IgD-negative memory B cell (primary cell): ENCODE data around the gene USP48. TPM values are rescaled to one million over a fixed set of nuclear protein-coding genes. Genes with fewer than 3 reads are reported as not detected.
"Not testable (repeated sequence)": the region's sequence is repeated elsewhere in the genome, so short reads cannot be mapped to it uniquely, and the experiment has no call there.

ENCODE experiments used
- H3K27ac Mint-ChIP-seq, 3 donors: one replicate each; pipeline ENCODE4 v1.8.0; 2020 to 2022; ENCODE audit warnings: mild to moderate bottlenecking in 3 of 3, mixed read lengths in 3 of 3, moderate library complexity in 1 of 3
- H3K27me3 Mint-ChIP-seq: one replicate; pipeline ENCODE4 v1.8.0; 2021; ENCODE audit warnings: mixed read lengths
- H3K36me3 Mint-ChIP-seq: one replicate; pipeline ENCODE4 v1.8.0; 2020; ENCODE audit warnings: mild to moderate bottlenecking, mixed read lengths
- H3K4me1 Mint-ChIP-seq, 3 donors: one replicate each; pipeline ENCODE4 v1.8.0; 2020 to 2022; ENCODE audit warnings: mixed read lengths in 3 of 3, mild to moderate bottlenecking in 1 of 3
- H3K4me3 Mint-ChIP-seq, 4 donors: one replicate each; pipeline ENCODE4 v1.8.0; 2020 to 2022; ENCODE audit warnings: mild to moderate bottlenecking in 4 of 4, mixed read lengths in 4 of 4, moderate library complexity in 3 of 4
- H3K9me3 Mint-ChIP-seq, 3 donors: one replicate each; pipeline ENCODE4 v1.8.0; 2020 to 2021; ENCODE audit warnings: mixed read lengths in 3 of 3, mild to moderate bottlenecking in 1 of 3
- polyA plus RNA-seq: library from polyadenylated mRNA; unstranded; fragments of 300-500 nt; fragmentation: Illumina TruSeq; gene quantifications from one replicate; pipeline ENCODE4 v1.2.3, GENCODE V29; 2021

USP48 gene
- 58.4 TPM for polyA plus RNA-seq

- Mint-ChIP-seq H3K27ac (peak within 1 kb of the TSS; percentile 99 to 100 (median 100)), H3K27me3 (peaks cover 1% of the 10 kb centered on the region), H3K4me1 (peaks cover 24 to 28% (median 25%) of the 10 kb centered on the region in 3 donors), H3K9me3 (peaks cover 0 to 1% (median 0%) of the 10 kb centered on the region in 3 donors), H3K36me3 (peaks cover 5% of the 10 kb centered on the region), H3K4me3 (peak within 1 kb of the TSS; percentile 89 to 100 (median 96))
Measured at GRCh38 chr1:21782868-21783678, at the start of gene USP48. TSS of gene USP48 (minus strand) at chr1:21783149. CDS start at chr1:21782957, 192 bp downstream.

GRCh38 chr1:21831454-21831970 lies 48.6 kb upstream of the USP48 start:
- H3K27me3 Mint-ChIP-seq: no peaks in the 10 kb centered on the region
- peaks cover 2 to 15% (median 9%) of the 10 kb centered on the region in 3 donors for H3K9me3 Mint-ChIP-seq
- H3K4me1 Mint-ChIP-seq: peaks cover 0 to 2% (median 0%) of the 10 kb centered on the region in 3 donors
- peak overlapping the region in 1 of 3 donors; percentile 74 for H3K27ac Mint-ChIP-seq
- peaks cover 10% of the 10 kb centered on the region for H3K36me3 Mint-ChIP-seq
- no peak overlapping the region for H3K4me3 Mint-ChIP-seq

GRCh38 chr1:21830792-21831453 lies 48.0 kb upstream of the USP48 start:
- H3K27me3 Mint-ChIP-seq: no peaks in the 10 kb centered on the region

GRCh38 chr1:21829294-21829693 lies 46.3 kb upstream of the USP48 start:
- no peak overlapping the region for H3K4me3 Mint-ChIP-seq
- peaks cover 0 to 2% (median 0%) of the 10 kb centered on the region in 3 donors for H3K4me1 Mint-ChIP-seq
- peaks cover 4% of the 10 kb centered on the region for H3K36me3 Mint-ChIP-seq
- H3K9me3 Mint-ChIP-seq: peaks cover 2 to 8% (median 2%) of the 10 kb centered on the region in 3 donors
- H3K27me3 Mint-ChIP-seq: no peaks in the 10 kb centered on the region
- H3K27ac Mint-ChIP-seq: no peak overlapping the region

More at GRCh38 chr1:21830792-21831453, 48.0 kb upstream of the USP48 start:
- Mint-ChIP-seq H3K36me3 (peaks cover 10% of the 10 kb centered on the region), H3K4me3 (no peak overlapping the region), H3K4me1 (peaks cover 0 to 2% (median 0%) of the 10 kb centered on the region in 3 donors), H3K27ac (no peak overlapping the region), H3K9me3 (peaks cover 2 to 15% (median 9%) of the 10 kb centered on the region in 3 donors)

GRCh38 chr1:21828506-21829210 lies 45.7 kb upstream of the USP48 start:
- Mint-ChIP-seq H3K4me3 (peak overlapping the region in 1 of 4 donors; percentile 12), H3K9me3 (peaks cover 0 to 2% (median 2%) of the 10 kb centered on the region in 3 donors), H3K4me1 (peaks cover 0 to 2% (median 0%) of the 10 kb centered on the region in 3 donors), H3K27ac (no peak overlapping the region), H3K36me3 (peaks cover 4% of the 10 kb centered on the region), H3K27me3 (peaks cover under 1% of the 10 kb centered on the region)

GRCh38 chr1:21828075-21828474 lies 45.1 kb upstream of the USP48 start:
- Mint-ChIP-seq H3K4me1 (peaks cover 0 to 2% (median 0%) of the 10 kb centered on the region in 3 donors), H3K4me3 (no peak overlapping the region), H3K27ac (no peak overlapping the region), H3K27me3 (peaks cover 2% of the 10 kb centered on the region), H3K36me3 (peaks cover 4% of the 10 kb centered on the region), H3K9me3 (peaks cover 0 to 2% (median 0%) of the 10 kb centered on the region in 3 donors)

- Mint-ChIP-seq H3K9me3 (no peaks in the 10 kb centered on the region), H3K36me3 (no peaks in the 10 kb centered on the region), H3K27me3 (peaks cover 2% of the 10 kb centered on the region), H3K4me1 (no peaks in the 10 kb centered on the region), H3K4me3 (no peak overlapping the region), H3K27ac (peak overlapping the region in 1 of 3 donors; percentile 32)
Measured at GRCh38 chr1:21827141-21827679, 44.3 kb upstream of the USP48 start.

GRCh38 chr1:21826694-21827093 lies 43.7 kb upstream of the USP48 start:
- H3K36me3 Mint-ChIP-seq, H3K9me3 Mint-ChIP-seq, H3K27me3 Mint-ChIP-seq, H3K4me1 Mint-ChIP-seq: not testable (repeated sequence)
- Mint-ChIP-seq H3K27ac (peak overlapping the region in 1 of 3 donors; percentile 32), H3K4me3 (peak overlapping the region in 1 of 4 donors; percentile 37)

GRCh38 chr1:21825393-21825792 lies 42.4 kb upstream of the USP48 start:
- H3K4me3 Mint-ChIP-seq: no peak overlapping the region
- peaks cover 2% of the 10 kb centered on the region for H3K27me3 Mint-ChIP-seq
- peaks cover 0 to 3% (median 0%) of the 10 kb centered on the region in 3 donors for H3K4me1 Mint-ChIP-seq
- no peaks in the 10 kb centered on the region for H3K36me3 Mint-ChIP-seq
- H3K9me3 Mint-ChIP-seq: no peaks in the 10 kb centered on the region
- H3K27ac Mint-ChIP-seq: no peak overlapping the region

- H3K4me1 Mint-ChIP-seq: peaks cover 0 to 3% (median 0%) of the 10 kb centered on the region in 3 donors
- H3K27ac Mint-ChIP-seq: no peak overlapping the region
- H3K27me3 Mint-ChIP-seq: peaks cover 2% of the 10 kb centered on the region
- no peaks in the 10 kb centered on the region for H3K9me3 Mint-ChIP-seq
- H3K36me3 Mint-ChIP-seq: no peaks in the 10 kb centered on the region
- no peak overlapping the region for H3K4me3 Mint-ChIP-seq
Measured at GRCh38 chr1:21824926-21825325, 42.0 kb upstream of the USP48 start.

GRCh38 chr1:21823980-21824702 lies 41.2 kb upstream of the USP48 start:
- H3K27ac Mint-ChIP-seq: no peak overlapping the region
- H3K27me3 Mint-ChIP-seq: peaks cover 2% of the 10 kb centered on the region
- H3K36me3 Mint-ChIP-seq: no peaks in the 10 kb centered on the region
- no peak overlapping the region for H3K4me3 Mint-ChIP-seq
- H3K4me1 Mint-ChIP-seq: peaks cover 0 to 3% (median 0%) of the 10 kb centered on the region in 3 donors
- H3K9me3 Mint-ChIP-seq: no peaks in the 10 kb centered on the region

GRCh38 chr1:21823206-21823979 lies 40.4 kb upstream of the USP48 start:
- H3K36me3 Mint-ChIP-seq: peaks cover 2% of the 10 kb centered on the region
- H3K9me3 Mint-ChIP-seq: no peaks in the 10 kb centered on the region
- H3K27me3 Mint-ChIP-seq: peaks cover 2% of the 10 kb centered on the region
- H3K4me1 Mint-ChIP-seq: peaks cover 0 to 7% (median 2%) of the 10 kb centered on the region in 3 donors
- H3K4me3 Mint-ChIP-seq: no peak overlapping the region
- H3K27ac Mint-ChIP-seq: no peak overlapping the region

GRCh38 chr1:21822349-21822748 lies 39.4 kb upstream of the USP48 start:
- H3K4me1 Mint-ChIP-seq: peaks cover 0 to 8% (median 2%) of the 10 kb centered on the region in 3 donors
- H3K9me3 Mint-ChIP-seq: no peaks in the 10 kb centered on the region
- H3K4me3 Mint-ChIP-seq: no peak overlapping the region
- peaks cover 2% of the 10 kb centered on the region for H3K36me3 Mint-ChIP-seq
- peaks cover 2% of the 10 kb centered on the region for H3K27me3 Mint-ChIP-seq
- H3K27ac Mint-ChIP-seq: no peak overlapping the region
